Measurements from ENCODE around the gene MICAL2. TPM values are rescaled to one million over a fixed set of nuclear protein-coding genes. Genes with fewer than 3 reads are reported as not detected.

Gene MICAL2
- total and polyA plus RNA-seq, 10 of the 15 experiments (the other 5 are each of a cell fraction or from before 2014, with no cell fraction given) = 0.90 to 5.6 (median 2.4) TPM

DNA sequence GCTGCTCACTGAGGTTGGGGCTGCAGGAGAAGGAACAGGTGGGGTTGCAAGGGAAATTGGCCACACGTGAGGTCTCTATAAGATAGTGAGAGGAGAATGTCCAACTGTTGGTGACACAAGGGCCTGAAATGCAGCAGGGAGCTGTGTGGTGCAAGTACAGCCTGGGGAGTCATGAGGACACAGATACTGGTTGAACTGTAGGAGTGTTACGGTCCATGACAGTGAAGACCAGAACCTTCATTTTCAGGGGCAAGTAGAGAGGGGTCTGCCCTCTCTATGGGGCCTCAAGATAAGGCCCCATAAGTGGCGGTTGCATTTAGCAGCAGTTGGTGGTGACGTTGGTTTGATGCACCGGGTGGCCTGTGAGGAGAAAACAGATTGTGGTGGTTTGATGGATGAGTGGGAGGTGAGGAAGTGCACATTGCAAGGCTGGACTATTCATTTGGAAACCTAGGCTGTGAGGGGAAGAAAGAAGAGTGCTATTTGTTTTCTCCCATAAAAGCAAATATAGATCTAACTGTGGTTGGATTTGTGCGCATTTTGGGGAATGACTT, 39.4 kb downstream of the MICAL2 start (continued):
- TF ChIP-seq, protein P1, sequence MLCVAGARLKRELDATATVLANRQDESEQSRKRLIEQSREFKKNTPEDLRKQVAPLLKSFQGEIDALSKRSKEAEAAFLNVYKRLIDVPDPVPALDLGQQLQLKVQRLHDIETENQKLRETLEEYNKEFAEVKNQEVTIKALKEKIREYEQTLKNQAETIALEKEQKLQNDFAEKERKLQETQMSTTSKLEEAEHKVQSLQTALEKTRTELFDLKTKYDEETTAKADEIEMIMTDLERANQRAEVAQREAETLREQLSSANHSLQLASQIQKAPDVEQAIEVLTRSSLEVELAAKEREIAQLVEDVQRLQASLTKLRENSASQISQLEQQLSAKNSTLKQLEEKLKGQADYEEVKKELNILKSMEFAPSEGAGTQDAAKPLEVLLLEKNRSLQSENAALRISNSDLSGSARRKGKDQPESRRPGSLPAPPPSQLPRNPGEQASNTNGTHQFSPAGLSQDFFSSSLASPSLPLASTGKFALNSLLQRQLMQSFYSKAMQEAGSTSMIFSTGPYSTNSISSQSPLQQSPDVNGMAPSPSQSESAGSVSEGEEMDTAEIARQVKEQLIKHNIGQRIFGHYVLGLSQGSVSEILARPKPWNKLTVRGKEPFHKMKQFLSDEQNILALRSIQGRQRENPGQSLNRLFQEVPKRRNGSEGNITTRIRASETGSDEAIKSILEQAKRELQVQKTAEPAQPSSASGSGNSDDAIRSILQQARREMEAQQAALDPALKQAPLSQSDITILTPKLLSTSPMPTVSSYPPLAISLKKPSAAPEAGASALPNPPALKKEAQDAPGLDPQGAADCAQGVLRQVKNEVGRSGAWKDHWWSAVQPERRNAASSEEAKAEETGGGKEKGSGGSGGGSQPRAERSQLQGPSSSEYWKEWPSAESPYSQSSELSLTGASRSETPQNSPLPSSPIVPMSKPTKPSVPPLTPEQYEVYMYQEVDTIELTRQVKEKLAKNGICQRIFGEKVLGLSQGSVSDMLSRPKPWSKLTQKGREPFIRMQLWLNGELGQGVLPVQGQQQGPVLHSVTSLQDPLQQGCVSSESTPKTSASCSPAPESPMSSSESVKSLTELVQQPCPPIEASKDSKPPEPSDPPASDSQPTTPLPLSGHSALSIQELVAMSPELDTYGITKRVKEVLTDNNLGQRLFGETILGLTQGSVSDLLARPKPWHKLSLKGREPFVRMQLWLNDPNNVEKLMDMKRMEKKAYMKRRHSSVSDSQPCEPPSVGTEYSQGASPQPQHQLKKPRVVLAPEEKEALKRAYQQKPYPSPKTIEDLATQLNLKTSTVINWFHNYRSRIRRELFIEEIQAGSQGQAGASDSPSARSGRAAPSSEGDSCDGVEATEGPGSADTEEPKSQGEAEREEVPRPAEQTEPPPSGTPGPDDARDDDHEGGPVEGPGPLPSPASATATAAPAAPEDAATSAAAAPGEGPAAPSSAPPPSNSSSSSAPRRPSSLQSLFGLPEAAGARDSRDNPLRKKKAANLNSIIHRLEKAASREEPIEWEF (IDR thresholded peaks at IDR 0.05; ENCODE audit: insufficient replicate concordance, low read depth, low read length) = no peak
- TF ChIP-seq ATF7 (IDR thresholded peaks at IDR 0.05; ENCODE audit: low read depth) (peak; percentile 46; the same call in 1 of the 2 replicates), MTA2 (IDR thresholded peaks at IDR 0.05; ENCODE audit: low read depth) (peak; percentile 71), ZZZ3 (IDR thresholded peaks at IDR 0.05; ENCODE audit: control insufficient read depth, insufficient read length, low read depth) (no peak), ZNF622 (IDR thresholded peaks at IDR 0.05) (no peak), STAT1 (conservative IDR thresholded peaks at IDR 0.05) (no peak), SIX5 (IDR thresholded peaks at IDR 0.05; ENCODE audit: low read depth, low read length, severe bottlenecking) (no peak), GATAD2B (conservative IDR thresholded peaks at IDR 0.05; ENCODE audit: low read depth) (0 out of 2 replicates have a peak, but pooled peaks have one; percentile 49), IKZF2 (IDR thresholded peaks at IDR 0.05) (peak; percentile 67 to 74; a peak in 2 of 4 replicates), NR2F1 (conservative IDR thresholded peaks at IDR 0.05) (peak; percentile 66), ASH2L (IDR thresholded peaks at IDR 0.05; ENCODE audit: borderline replicate concordance, low read depth) (no peak), POU2F2 (IDR thresholded peaks at IDR 0.05; ENCODE audit: borderline replicate concordance, low read depth, low read length) (peak; percentile 29; the same call in 1 of the 3 replicates), DPF2 (IDR thresholded peaks at IDR 0.05) (peak; percentile 69), SPI1 (IDR thresholded peaks at IDR 0.05; ENCODE audit: borderline replicate concordance, insufficient read depth, low read depth, low read length) (peak; percentile 75), IRF4 (IDR thresholded peaks at IDR 0.05; ENCODE audit: low read depth, low read length) (0 out of 2 replicates have a peak, but pooled peaks have one; percentile 32), SRF (IDR thresholded peaks at IDR 0.05; ENCODE audit: low read depth in 2 of 2, low read length in 2 of 2) (no peak), SREBF2 (IDR thresholded peaks at IDR 0.05; ENCODE audit: low read length) (no peak), CREM (IDR thresholded peaks at IDR 0.05; ENCODE audit: low read depth) (peak; percentile 71)
- TF ChIP-seq, protein P2, sequence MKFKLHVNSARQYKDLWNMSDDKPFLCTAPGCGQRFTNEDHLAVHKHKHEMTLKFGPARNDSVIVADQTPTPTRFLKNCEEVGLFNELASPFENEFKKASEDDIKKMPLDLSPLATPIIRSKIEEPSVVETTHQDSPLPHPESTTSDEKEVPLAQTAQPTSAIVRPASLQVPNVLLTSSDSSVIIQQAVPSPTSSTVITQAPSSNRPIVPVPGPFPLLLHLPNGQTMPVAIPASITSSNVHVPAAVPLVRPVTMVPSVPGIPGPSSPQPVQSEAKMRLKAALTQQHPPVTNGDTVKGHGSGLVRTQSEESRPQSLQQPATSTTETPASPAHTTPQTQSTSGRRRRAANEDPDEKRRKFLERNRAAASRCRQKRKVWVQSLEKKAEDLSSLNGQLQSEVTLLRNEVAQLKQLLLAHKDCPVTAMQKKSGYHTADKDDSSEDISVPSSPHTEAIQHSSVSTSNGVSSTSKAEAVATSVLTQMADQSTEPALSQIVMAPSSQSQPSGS (IDR thresholded peaks at IDR 0.05; ENCODE audit: low read length) = peak; percentile 39; the same call in 1 of the 2 replicates
- TF ChIP-seq, protein P3, sequence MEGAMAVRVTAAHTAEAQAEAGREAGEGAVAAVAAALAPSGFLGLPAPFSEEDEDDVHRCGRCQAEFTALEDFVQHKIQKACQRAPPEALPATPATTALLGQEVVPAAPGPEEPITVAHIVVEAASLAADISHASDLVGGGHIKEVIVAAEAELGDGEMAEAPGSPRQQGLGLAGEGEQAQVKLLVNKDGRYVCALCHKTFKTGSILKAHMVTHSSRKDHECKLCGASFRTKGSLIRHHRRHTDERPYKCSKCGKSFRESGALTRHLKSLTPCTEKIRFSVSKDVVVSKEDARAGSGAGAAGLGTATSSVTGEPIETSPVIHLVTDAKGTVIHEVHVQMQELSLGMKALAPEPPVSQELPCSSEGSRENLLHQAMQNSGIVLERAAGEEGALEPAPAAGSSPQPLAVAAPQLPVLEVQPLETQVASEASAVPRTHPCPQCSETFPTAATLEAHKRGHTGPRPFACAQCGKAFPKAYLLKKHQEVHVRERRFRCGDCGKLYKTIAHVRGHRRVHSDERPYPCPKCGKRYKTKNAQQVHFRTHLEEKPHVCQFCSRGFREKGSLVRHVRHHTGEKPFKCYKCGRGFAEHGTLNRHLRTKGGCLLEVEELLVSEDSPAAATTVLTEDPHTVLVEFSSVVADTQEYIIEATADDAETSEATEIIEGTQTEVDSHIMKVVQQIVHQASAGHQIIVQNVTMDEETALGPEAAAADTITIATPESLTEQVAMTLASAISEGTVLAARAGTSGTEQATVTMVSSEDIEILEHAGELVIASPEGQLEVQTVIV (IDR thresholded peaks at IDR 0.05; ENCODE audit: borderline replicate concordance, partially characterized antibody) = no peak
- TF ChIP-seq, protein P4, sequence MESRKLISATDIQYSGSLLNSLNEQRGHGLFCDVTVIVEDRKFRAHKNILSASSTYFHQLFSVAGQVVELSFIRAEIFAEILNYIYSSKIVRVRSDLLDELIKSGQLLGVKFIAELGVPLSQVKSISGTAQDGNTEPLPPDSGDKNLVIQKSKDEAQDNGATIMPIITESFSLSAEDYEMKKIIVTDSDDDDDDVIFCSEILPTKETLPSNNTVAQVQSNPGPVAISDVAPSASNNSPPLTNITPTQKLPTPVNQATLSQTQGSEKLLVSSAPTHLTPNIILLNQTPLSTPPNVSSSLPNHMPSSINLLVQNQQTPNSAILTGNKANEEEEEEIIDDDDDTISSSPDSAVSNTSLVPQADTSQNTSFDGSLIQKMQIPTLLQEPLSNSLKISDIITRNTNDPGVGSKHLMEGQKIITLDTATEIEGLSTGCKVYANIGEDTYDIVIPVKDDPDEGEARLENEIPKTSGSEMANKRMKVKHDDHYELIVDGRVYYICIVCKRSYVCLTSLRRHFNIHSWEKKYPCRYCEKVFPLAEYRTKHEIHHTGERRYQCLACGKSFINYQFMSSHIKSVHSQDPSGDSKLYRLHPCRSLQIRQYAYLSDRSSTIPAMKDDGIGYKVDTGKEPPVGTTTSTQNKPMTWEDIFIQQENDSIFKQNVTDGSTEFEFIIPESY (IDR thresholded peaks at IDR 0.05) = no peak
